ENCODE results near the gene NXNL2. TPM values are rescaled to one million over a fixed set of nuclear protein-coding genes. Genes with fewer than 3 reads are reported as not detected.

NXNL2 gene
- total and polyA plus RNA-seq, 10 of the 15 experiments (the other 5 are each of a cell fraction or from before 2014, with no cell fraction given) = not detected

- Histone ChIP-seq H3K4me3 (no peak overlapping the region), H3K9me3 (replicated peaks; ENCODE audit: control insufficient read depth, insufficient read depth, low read length) (no peaks in the 10 kb centered on the region), H3K79me2 (ENCODE audit: control insufficient read depth, insufficient read depth, low read length) (no peaks in the 10 kb centered on the region), H3K27me3 (replicated peaks in 1 of 2; ENCODE audit: control insufficient read depth in 2 of 2, insufficient read depth in 2 of 2, low read length in 1 of 2) (peaks cover 0 to 2% of the 10 kb centered on the region in 2 experiments; a peak in 3 of 4 replicates), H3K36me3 (ENCODE audit: control insufficient read depth in 2 of 2, insufficient read depth in 2 of 2, low read length in 1 of 2) (no peaks in the 10 kb centered on the region), H4K20me1 (ENCODE audit: control insufficient read depth, insufficient read depth) (no peaks in the 10 kb centered on the region), H2AFZ (ENCODE audit: control insufficient read depth, low read depth, low read length) (no peak overlapping the region), H3K9ac (ENCODE audit: control insufficient read depth, insufficient read depth, low read length) (no peak overlapping the region), H3K27ac (ENCODE audit: control insufficient read depth, insufficient read depth) (no peak overlapping the region), H3K4me2 (ENCODE audit: control insufficient read depth, insufficient read depth) (peak overlapping the region; percentile 62), H3K4me1 (ENCODE audit: control insufficient read depth, insufficient read depth, low read length) (no peaks in the 10 kb centered on the region)
- FAIRE-seq = no peak
- in situ Hi-C loops (cut with MboI) = no loop called here
- no TSS peak for BruUV-seq (replicated peaks)
- WGBS (ENCODE audit: insufficient coverage, insufficient replicate concordance, low lambda C conversion rate, missing lambda C conversion rate) = 27% methylated on average over 58 of the region's 75 CpGs
- ChIA-PET RAD21 (ENCODE audit: unreplicated experiment) (interaction anchor here (0.6 kb wide), 1 partner anchor 49 kb away, joined by 4 read pairs; no protein-coding TSS in a partner anchor), SMC1A (ENCODE audit: uncharacterized antibody, unreplicated experiment) (no interaction called here), POLR2A (no interaction called here), CTCF (no interaction called here)
- TF ChIP-seq ASH2L (IDR thresholded peaks at IDR 0.05; ENCODE audit: borderline replicate concordance, low read depth) = no peak
- TF ChIP-seq MEF2A (IDR thresholded peaks at IDR 0.05; ENCODE audit: insufficient read depth, low read depth, low read length) = no peak
- DNase-seq (ENCODE audit: low read depth, low spot score) = no peak
- intact Hi-C loops (cut with micrococcal nuclease; ENCODE audit: unreplicated experiment) = no loop called here
- no peak for ATAC-seq
Measured at GRCh38 chr9:88535226-88536022, 446 bp downstream of the NXNL2 start.

- H3K4me3 ChIP-seq = no peak overlapping the region
- no peak for ATAC-seq
- no peak overlapping the region for H3K9ac ChIP-seq (ENCODE audit: control insufficient read depth, insufficient read depth, low read length)
- no peak for FAIRE-seq
- POLR2A ChIA-PET = no interaction called here
- H3K4me2 ChIP-seq (ENCODE audit: control insufficient read depth, insufficient read depth) = no peak overlapping the region
- RAD21 ChIA-PET (ENCODE audit: unreplicated experiment) = no interaction called here
- H2AFZ ChIP-seq (ENCODE audit: control insufficient read depth, low read depth, low read length) = no peak overlapping the region
- H3K36me3 ChIP-seq (ENCODE audit: control insufficient read depth in 2 of 2, insufficient read depth in 2 of 2, low read length in 1 of 2) = no peaks in the 10 kb centered on the region
- in situ Hi-C loops (cut with MboI) = no loop called here
- no TSS peak for BruUV-seq (replicated peaks)
- 57% methylated on average over 18 of the region's 18 CpGs for WGBS (ENCODE audit: insufficient coverage, insufficient replicate concordance, low lambda C conversion rate, missing lambda C conversion rate)
- no peak for DNase-seq (ENCODE audit: low read depth, low spot score)
- CTCF ChIA-PET = no interaction called here
- intact Hi-C loops (cut with micrococcal nuclease; ENCODE audit: unreplicated experiment) = no loop called here
- no peaks in the 10 kb centered on the region for H3K79me2 ChIP-seq (ENCODE audit: control insufficient read depth, insufficient read depth, low read length)
- no peak overlapping the region for H3K27ac ChIP-seq (ENCODE audit: control insufficient read depth, insufficient read depth)
- H3K27me3 ChIP-seq (replicated peaks in 1 of 2; ENCODE audit: control insufficient read depth in 2 of 2, insufficient read depth in 2 of 2, low read length in 1 of 2) = peaks cover 0 to 2% of the 10 kb centered on the region in 2 experiments; a peak in 3 of 4 replicates
- H3K4me1 ChIP-seq (ENCODE audit: control insufficient read depth, insufficient read depth, low read length) = no peaks in the 10 kb centered on the region
- SMC1A ChIA-PET (ENCODE audit: uncharacterized antibody, unreplicated experiment) = no interaction called here
- no peaks in the 10 kb centered on the region for H3K9me3 ChIP-seq (replicated peaks; ENCODE audit: control insufficient read depth, insufficient read depth, low read length)
- H4K20me1 ChIP-seq (ENCODE audit: control insufficient read depth, insufficient read depth) = no peaks in the 10 kb centered on the region
- no peak for TF ChIP-seq MAX (IDR thresholded peaks at IDR 0.05; ENCODE audit: low read depth, low read length)
- no peak for TF ChIP-seq ETV6 (conservative IDR thresholded peaks at IDR 0.05 in 1 of 2, IDR thresholded peaks at IDR 0.05 in 1 of 2; ENCODE audit: borderline replicate concordance in 1 of 2, low read depth in 1 of 2)
- no peak for TF ChIP-seq SPI1 (IDR thresholded peaks at IDR 0.05; ENCODE audit: borderline replicate concordance, insufficient read depth, low read depth, low read length)
- no peak for TF ChIP-seq ZNF592 (IDR thresholded peaks at IDR 0.05)
- no peak for TF ChIP-seq TCF3 (IDR thresholded peaks at IDR 0.05; ENCODE audit: borderline replicate concordance, insufficient read depth, low read depth, low read length)
- TF ChIP-seq RELA (IDR thresholded peaks at IDR 0.05; ENCODE audit: borderline replicate concordance, partially characterized antibody) = no peak
- TF ChIP-seq CHD2 (IDR thresholded peaks at IDR 0.05; ENCODE audit: borderline replicate concordance, low read depth, low read length) = no peak
- no peak for TF ChIP-seq KLF5 (IDR thresholded peaks at IDR 0.05; ENCODE audit: partially characterized antibody)
- no peak for TF ChIP-seq IKZF2 (IDR thresholded peaks at IDR 0.05)
- TF ChIP-seq JUND (IDR thresholded peaks at IDR 0.05; ENCODE audit: low read depth, low read length) = no peak
Measured at GRCh38 chr9:88536023-88536324, 996 bp downstream of the NXNL2 start.
